GM21529 (cell line): Measurements from ENCODE around the gene SGIP1.
"Not testable (repeated sequence)": the region's sequence is repeated elsewhere in the genome, so short reads cannot be mapped to it uniquely, and the experiment has no call there.

ENCODE experiments used
- ATAC-seq: cut with Tn5 transposase; IDR thresholded peaks from one replicate; pipeline ENCODE4 v1.9.1; 2021; ENCODE audit not compliant: unreplicated experiment

SGIP1 gene

GRCh38 chr1:66795839-66796238 lies 261.9 kb downstream of the SGIP1 start:
- not testable (repeated sequence) for ATAC-seq
